ENCODE results near the gene EOGT.

The EOGT gene

GRCh38 chr3:68963376-68963775, 50.1 kb downstream of the EOGT start:
- H3K27ac Mint-ChIP-seq: no peak overlapping the region

GRCh38 chr3:68958932-68959331, 54.6 kb downstream of the EOGT start:
- peaks cover 0 to 1% of the 10 kb centered on the region in 2 donors for H3K9me3 Mint-ChIP-seq
- H3K27me3 Mint-ChIP-seq: peaks cover 26 to 46% of the 10 kb centered on the region in 2 donors
- ATAC-seq (replicated peaks) (peak; percentile 63 to 69), DNase-seq (no peak)
- H3K27ac Mint-ChIP-seq: no peak overlapping the region
- H3K4me3 Mint-ChIP-seq: no peak overlapping the region
- peaks cover 4 to 7% of the 10 kb centered on the region in 2 donors for H3K4me1 Mint-ChIP-seq
- no peaks in the 10 kb centered on the region for H3K36me3 Mint-ChIP-seq

More at GRCh38 chr3:68963376-68963775, 50.1 kb downstream of the EOGT start:
- Mint-ChIP-seq H3K9me3 (peaks cover 0 to 1% of the 10 kb centered on the region in 2 donors), H3K36me3 (no peaks in the 10 kb centered on the region), H3K4me3 (no peak overlapping the region), H3K4me1 (peaks cover 2 to 7% of the 10 kb centered on the region in 2 donors), H3K27me3 (peaks cover 19 to 31% of the 10 kb centered on the region in 2 donors)
- DNase-seq: no peak
- ATAC-seq (replicated peaks): no peak

GRCh38 chr3:68957895-68958294, 55.6 kb downstream of the EOGT start:
- peaks cover 5 to 7% of the 10 kb centered on the region in 2 donors for H3K4me1 Mint-ChIP-seq
- H3K4me3 Mint-ChIP-seq: no peak overlapping the region

GRCh38 chr3:68953816-68954444, 59.6 kb downstream of the EOGT start:
- no peak for DNase-seq
- H3K4me1 Mint-ChIP-seq: peaks cover 3 to 4% of the 10 kb centered on the region in 2 donors
- peak; percentile 44 to 48 for ATAC-seq (replicated peaks)
- peaks cover 0 to under 1% of the 10 kb centered on the region in 2 donors for H3K9me3 Mint-ChIP-seq
- H3K27ac Mint-ChIP-seq: no peak overlapping the region
- H3K27me3 Mint-ChIP-seq: peaks cover 19 to 25% of the 10 kb centered on the region in 2 donors
- H3K36me3 Mint-ChIP-seq: no peaks in the 10 kb centered on the region
- no peak overlapping the region for H3K4me3 Mint-ChIP-seq

More at GRCh38 chr3:68957895-68958294, 55.6 kb downstream of the EOGT start:
- Mint-ChIP-seq H3K9me3 (peaks cover 0 to 1% of the 10 kb centered on the region in 2 donors), H3K27me3 (peaks cover 25 to 46% of the 10 kb centered on the region in 2 donors), H3K36me3 (no peaks in the 10 kb centered on the region), H3K27ac (no peak overlapping the region)
- DNase-seq (no peak), ATAC-seq (replicated peaks) (no peak)

GRCh38 chr3:68945225-68945624, 68.3 kb downstream of the EOGT start:
- no peak for DNase-seq
- ATAC-seq (replicated peaks): no peak
- Mint-ChIP-seq H3K9me3 (no peaks in the 10 kb centered on the region), H3K36me3 (no peaks in the 10 kb centered on the region), H3K27ac (no peak overlapping the region), H3K27me3 (peaks cover 17 to 29% of the 10 kb centered on the region in 2 donors), H3K4me1 (no peaks in the 10 kb centered on the region), H3K4me3 (no peak overlapping the region)

GRCh38 chr3:68943753-68944500, 69.6 kb downstream of the EOGT start:
- no peak for ATAC-seq (replicated peaks)
- H3K27ac Mint-ChIP-seq: no peak overlapping the region

GRCh38 chr3:68941055-68941454, 72.4 kb downstream of the EOGT start:
- H3K4me1 Mint-ChIP-seq: no peaks in the 10 kb centered on the region
- ATAC-seq (replicated peaks) (no peak), DNase-seq (no peak)
- H3K27ac Mint-ChIP-seq: no peak overlapping the region
- no peaks in the 10 kb centered on the region for H3K9me3 Mint-ChIP-seq
- peaks cover 34 to 40% of the 10 kb centered on the region in 2 donors for H3K27me3 Mint-ChIP-seq
- H3K4me3 Mint-ChIP-seq: no peak overlapping the region
- no peaks in the 10 kb centered on the region for H3K36me3 Mint-ChIP-seq

More at GRCh38 chr3:68943753-68944500, 69.6 kb downstream of the EOGT start:
- Mint-ChIP-seq H3K27me3 (peaks cover 21 to 32% of the 10 kb centered on the region in 2 donors), H3K4me3 (no peak overlapping the region), H3K4me1 (no peaks in the 10 kb centered on the region), H3K9me3 (no peaks in the 10 kb centered on the region), H3K36me3 (no peaks in the 10 kb centered on the region)
- DNase-seq: no peak

- Mint-ChIP-seq H3K4me1 (peaks cover 0 to 7% of the 10 kb centered on the region in 2 donors), H3K27me3 (peaks cover 50 to 62% of the 10 kb centered on the region in 2 donors), H3K36me3 (no peaks in the 10 kb centered on the region), H3K27ac (no peak overlapping the region), H3K4me3 (no peak overlapping the region), H3K9me3 (no peaks in the 10 kb centered on the region)
- ATAC-seq (replicated peaks): no peak
- no peak for DNase-seq
Measured at GRCh38 chr3:68936856-68937255, 76.6 kb downstream of the EOGT start.

GRCh38 chr3:68935778-68936177, 77.7 kb downstream of the EOGT start:
- DNase-seq (no peak), ATAC-seq (replicated peaks) (no peak)
- Mint-ChIP-seq H3K4me3 (no peak overlapping the region), H3K36me3 (no peaks in the 10 kb centered on the region), H3K27me3 (peaks cover 50 to 66% of the 10 kb centered on the region in 2 donors), H3K27ac (no peak overlapping the region), H3K4me1 (peaks cover 5 to 18% of the 10 kb centered on the region in 2 donors), H3K9me3 (no peaks in the 10 kb centered on the region)

GRCh38 chr3:68931406-68932149, 81.9 kb downstream of the EOGT start:
- Mint-ChIP-seq H3K4me3 (peak overlapping the region; percentile 41 to 66), H3K36me3 (no peaks in the 10 kb centered on the region), H3K27me3 (peaks cover 56 to 71% of the 10 kb centered on the region in 2 donors), H3K27ac (no peak overlapping the region), H3K9me3 (no peaks in the 10 kb centered on the region), H3K4me1 (peaks cover 5 to 18% of the 10 kb centered on the region in 2 donors)
- DNase-seq: no peak
- ATAC-seq (replicated peaks): peak in 1 of 2 donors; percentile 20

All from stimulated activated naive B cell treated with anti-CD40 and anti-IgM and Interleukin-4, amounts not matched to agents 10 μg/mL and 1 μg/mL and 100 μg/mL, for 72 hours (primary cell).